WTC11 (cell line): Measurements from ENCODE around the gene LYPD6B. TPM values are rescaled to one million over a fixed set of nuclear protein-coding genes. Genes with fewer than 3 reads are reported as not detected.

Source experiments
- ATAC-seq: fragments of 200-7000 bp; cut with Tn5 transposase; 2 replicates; pipeline ENCODE4 v1.10.0; 2021; ENCODE audit warnings: mild to moderate bottlenecking, moderate library complexity
- CTCF ChIA-PET: fragments of 300-600 bp; sonication (Branson Sonifier 250); formaldehyde crosslinking; loops from one replicate; lab custom pipeline; 2021; ENCODE audit warnings: antibody characterized with exemption; lab: Charles Lee
- POLR2A ChIA-PET: fragments of 350-600 bp; sonication (Branson Sonifier 250); formaldehyde crosslinking; loops from one replicate; lab custom pipeline; 2021; ENCODE audit warnings: antibody characterized with exemption; lab: Charles Lee
- DNase-seq: peaks from one replicate; pipeline ENCODE4 v3.0.0; 2021; ENCODE audit warnings: low spot score
- H3K27ac Mint-ChIP-seq: 2 replicates; pipeline ENCODE4 v1.8.0; 2021; ENCODE audit warnings: mixed read lengths
- H3K27me3 Mint-ChIP-seq: 2 replicates; pipeline ENCODE4 v1.8.0; 2021; ENCODE audit warnings: low read depth, mild to moderate bottlenecking, moderate library complexity, mixed read lengths
- H3K36me3 Mint-ChIP-seq: 2 replicates; pipeline ENCODE4 v1.8.0; 2021; ENCODE audit warnings: mixed read lengths
- H3K4me1 Mint-ChIP-seq: 2 replicates; pipeline ENCODE4 v1.8.0; 2022; ENCODE audit warnings: mixed read lengths
- H3K4me3 Mint-ChIP-seq: 2 replicates; pipeline ENCODE4 v1.8.0; 2021; ENCODE audit warnings: mild to moderate bottlenecking, moderate library complexity, mixed read lengths
- H3K9me3 Mint-ChIP-seq: 2 replicates; pipeline ENCODE4 v1.8.0; 2021; ENCODE audit warnings: mixed read lengths
- E2F1 ChIP-seq: sonication (generic); formaldehyde crosslinking; IDR thresholded peaks from 2 replicates; pipeline ENCODE4 v1.8.0; 2022; ENCODE audit warnings: mild to moderate bottlenecking, missing genetic modification reagents
- ESRRA ChIP-seq: sonication (generic); formaldehyde crosslinking; IDR thresholded peaks from 2 replicates; pipeline ENCODE4 v1.8.1; 2022; ENCODE audit warnings: mild to moderate bottlenecking, missing genetic modification reagents, borderline replicate concordance
- FOXP4 ChIP-seq: sonication (generic); formaldehyde crosslinking; IDR thresholded peaks from 2 replicates; pipeline ENCODE4 v1.8.0; 2022; ENCODE audit warnings: mild to moderate bottlenecking, missing genetic modification reagents
- GRHL2 ChIP-seq: fragments of 250-450 bp; sonication (Bioruptor Pico); IDR thresholded peaks from 2 replicates; pipeline ENCODE4 v1.8.0; 2022; ENCODE audit warnings: mild to moderate bottlenecking, moderate library complexity; ENCODE audit not compliant: insufficient replicate concordance, severe bottlenecking
- KAT7 ChIP-seq: sonication (generic); formaldehyde crosslinking; IDR thresholded peaks from 2 replicates; pipeline ENCODE4 v1.8.1; 2023; ENCODE audit warnings: missing genetic modification reagents, mild to moderate bottlenecking, borderline replicate concordance
- NFE2L1 ChIP-seq: sonication (generic); formaldehyde crosslinking; IDR thresholded peaks from 2 replicates; pipeline ENCODE4 v1.8.1; 2023; ENCODE audit warnings: missing genetic modification reagents
- NR1H2 ChIP-seq: sonication (generic); formaldehyde crosslinking; IDR thresholded peaks from 2 replicates; pipeline ENCODE4 v1.9.0; 2021; ENCODE audit warnings: mild to moderate bottlenecking, moderate library complexity, missing genetic modification reagents
- RORB ChIP-seq: fragments of 250-450 bp; sonication (Bioruptor Pico); IDR thresholded peaks from 2 replicates; pipeline ENCODE4 v1.9.0; 2021; ENCODE audit warnings: mild to moderate bottlenecking
- SMAD3 ChIP-seq: sonication (generic); formaldehyde crosslinking; IDR thresholded peaks from 2 replicates; pipeline ENCODE4 v1.8.0; 2022; ENCODE audit warnings: missing genetic modification reagents, mild to moderate bottlenecking, borderline replicate concordance
- SMAD4 ChIP-seq: sonication (generic); formaldehyde crosslinking; IDR thresholded peaks from 2 replicates; pipeline ENCODE4 v1.8.0; 2022; ENCODE audit warnings: mild to moderate bottlenecking, missing genetic modification reagents
- SOX15 ChIP-seq: fragments of 250-450 bp; sonication (Bioruptor Pico); IDR thresholded peaks from 2 replicates; pipeline ENCODE4 v1.9.0; 2021; ENCODE audit warnings: mild to moderate bottlenecking
- STAT6 ChIP-seq: sonication (generic); formaldehyde crosslinking; conservative IDR thresholded peaks from 2 replicates; pipeline ENCODE4 v1.8.1; 2023; ENCODE audit warnings: mild to moderate bottlenecking, low read depth, missing genetic modification reagents, moderate library complexity
- TEAD4 ChIP-seq: sonication (generic); formaldehyde crosslinking; IDR thresholded peaks from 2 replicates; pipeline ENCODE4 v1.8.0; 2022; ENCODE audit warnings: mild to moderate bottlenecking, missing genetic modification reagents
- TP53 ChIP-seq: sonication (generic); formaldehyde crosslinking; IDR thresholded peaks from 2 replicates; pipeline ENCODE4 v1.8.1; 2023; ENCODE audit warnings: mild to moderate bottlenecking, missing genetic modification reagents
- USF2 ChIP-seq: sonication (generic); formaldehyde crosslinking; IDR thresholded peaks from 2 replicates; pipeline ENCODE4 v1.8.1; 2023; ENCODE audit warnings: mild to moderate bottlenecking, missing genetic modification reagents, moderate library complexity
- ZBTB21 ChIP-seq: sonication (generic); formaldehyde crosslinking; IDR thresholded peaks from 2 replicates; pipeline ENCODE4 v1.8.1; 2023; ENCODE audit warnings: mild to moderate bottlenecking, missing genetic modification reagents, borderline replicate concordance
- ZNF263 ChIP-seq: sonication (generic); formaldehyde crosslinking; IDR thresholded peaks from 2 replicates; pipeline ENCODE4 v1.8.1; 2022; ENCODE audit warnings: low read depth, mild to moderate bottlenecking, moderate library complexity, missing genetic modification reagents
- ZNF317 ChIP-seq: sonication (generic); formaldehyde crosslinking; IDR thresholded peaks from 2 replicates; pipeline ENCODE4 v1.8.1; 2023; ENCODE audit warnings: low read depth, mild to moderate bottlenecking, moderate library complexity, missing genetic modification reagents, borderline replicate concordance
- ZNF396 ChIP-seq: fragments of 250-450 bp; sonication (Bioruptor Pico); IDR thresholded peaks from 2 replicates; pipeline ENCODE4 v1.8.0; 2021; ENCODE audit warnings: mild to moderate bottlenecking, moderate library complexity, borderline replicate concordance
- ZSCAN18 ChIP-seq: fragments of 250-450 bp; sonication (Bioruptor Pico); IDR thresholded peaks from 2 replicates; pipeline ENCODE4 v2.1.2; 2022; ENCODE audit warnings: mild to moderate bottlenecking, moderate library complexity
- total RNA-seq: library from RNA; stranded (reverse); gene quantifications from 3 replicates; pipeline ENCODE4 v1.2.3, GENCODE V29; 2021
- TF ChIP-seq, protein P1 (sequence below): fragments of 250-450 bp; sonication (Bioruptor Pico); IDR thresholded peaks from 2 replicates; pipeline ENCODE4 v1.9.0; 2021; ENCODE audit warnings: mild to moderate bottlenecking

LYPD6B gene
- total RNA-seq, 1 experiment from 2014 or later, result 1.6 TPM

DNA sequence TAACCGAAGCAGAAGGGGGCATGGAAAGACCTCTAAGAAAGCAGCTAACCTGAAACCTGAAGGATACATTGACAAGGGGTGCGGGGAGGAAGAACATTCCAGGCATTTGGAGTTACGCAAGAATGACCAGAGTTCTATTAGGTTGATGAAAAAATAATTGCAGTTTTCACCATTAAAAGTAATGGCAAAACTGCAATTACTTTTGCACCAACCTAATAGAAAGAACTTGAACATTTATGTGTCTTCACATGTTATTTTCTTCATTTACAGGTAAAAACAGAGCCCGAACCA lies 110.5 kb downstream of the LYPD6B start (continued):
- no peak for TF ChIP-seq RORB

- H3K27ac Mint-ChIP-seq, result no peak overlapping the region
- CTCF ChIA-PET, result interaction anchor here (1.3 kb wide), 1 partner anchor 114 kb away, joined by 4 read pairs; the partner anchor contains the start of gene LYPD6B
- H3K4me3 Mint-ChIP-seq, result no peak overlapping the region
- ATAC-seq, result peak; percentile 70
- no peaks in the 10 kb centered on the region for H3K36me3 Mint-ChIP-seq
- POLR2A ChIA-PET, result no interaction called here
- H3K4me1 Mint-ChIP-seq, result peaks cover 8% of the 10 kb centered on the region
- no peak for TF ChIP-seq ZNF317 (CRISPR knock-in tag)
- H3K9me3 Mint-ChIP-seq, result no peaks in the 10 kb centered on the region
- DNase-seq, result no peak
- H3K27me3 Mint-ChIP-seq, result no peaks in the 10 kb centered on the region; the same call in 1 of the 2 replicates
Observed at GRCh38 chr2:149152469-149152953, 114.0 kb downstream of the LYPD6B start.

DNA sequence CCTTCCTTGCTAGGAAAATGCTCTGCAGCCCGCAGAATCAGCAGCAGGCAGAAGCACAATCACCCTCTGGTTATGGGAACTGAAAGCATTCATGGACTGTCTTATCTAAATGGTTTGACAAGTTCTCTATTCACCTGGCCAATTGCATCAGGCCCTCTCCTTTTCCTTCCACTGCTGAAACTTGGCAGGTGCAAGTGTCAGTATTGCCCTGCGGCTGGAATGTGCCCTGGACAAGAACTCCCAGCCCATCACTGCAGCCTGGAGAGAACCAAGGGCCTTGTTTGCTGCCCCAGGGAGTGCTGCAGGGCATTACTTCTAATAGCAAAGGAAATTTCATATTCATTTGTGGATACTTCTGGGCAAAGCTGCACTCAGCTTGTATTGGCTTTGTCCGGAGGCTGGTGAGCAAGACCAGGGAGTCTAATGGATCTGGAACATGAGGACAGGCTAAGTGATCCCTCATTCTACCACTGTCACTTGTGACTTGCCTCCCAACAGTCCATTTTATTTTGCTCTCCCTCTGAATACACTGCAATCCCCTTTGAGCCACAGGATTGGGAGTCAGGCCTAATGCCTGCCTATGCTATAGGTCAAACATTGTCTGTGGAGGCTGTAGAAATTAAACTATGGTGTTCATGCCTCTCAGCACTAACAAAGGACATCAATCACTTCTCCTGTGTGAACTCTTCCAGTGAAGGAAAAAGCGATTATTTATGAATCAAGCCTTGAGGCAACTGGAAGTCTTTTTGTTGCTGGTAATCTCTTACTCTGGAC lies 116.9 kb downstream of the LYPD6B start:
- POLR2A ChIA-PET, result no interaction called here
- H3K36me3 Mint-ChIP-seq, result no peaks in the 10 kb centered on the region
- no peaks in the 10 kb centered on the region for H3K9me3 Mint-ChIP-seq
- no peaks in the 10 kb centered on the region for H3K27me3 Mint-ChIP-seq
- no peak for DNase-seq
- H3K4me3 Mint-ChIP-seq, result no peak overlapping the region
- peaks cover 20% of the 10 kb centered on the region for H3K4me1 Mint-ChIP-seq
- no peak overlapping the region for H3K27ac Mint-ChIP-seq
- ATAC-seq, result no peak
- CTCF ChIA-PET, result no interaction called here
- TF ChIP-seq SMAD3 (CRISPR knock-in tag), result no peak
- TF ChIP-seq ZBTB21 (CRISPR knock-in tag), result no peak
- no peak for TF ChIP-seq USF2 (CRISPR knock-in tag)
- TF ChIP-seq ZNF263 (CRISPR knock-in tag), result no peak
- no peak for TF ChIP-seq TEAD4 (CRISPR knock-in tag)
- no peak for TF ChIP-seq ESRRA (CRISPR knock-in tag)
- TF ChIP-seq E2F1 (CRISPR knock-in tag), result no peak
- TF ChIP-seq, protein P1, sequence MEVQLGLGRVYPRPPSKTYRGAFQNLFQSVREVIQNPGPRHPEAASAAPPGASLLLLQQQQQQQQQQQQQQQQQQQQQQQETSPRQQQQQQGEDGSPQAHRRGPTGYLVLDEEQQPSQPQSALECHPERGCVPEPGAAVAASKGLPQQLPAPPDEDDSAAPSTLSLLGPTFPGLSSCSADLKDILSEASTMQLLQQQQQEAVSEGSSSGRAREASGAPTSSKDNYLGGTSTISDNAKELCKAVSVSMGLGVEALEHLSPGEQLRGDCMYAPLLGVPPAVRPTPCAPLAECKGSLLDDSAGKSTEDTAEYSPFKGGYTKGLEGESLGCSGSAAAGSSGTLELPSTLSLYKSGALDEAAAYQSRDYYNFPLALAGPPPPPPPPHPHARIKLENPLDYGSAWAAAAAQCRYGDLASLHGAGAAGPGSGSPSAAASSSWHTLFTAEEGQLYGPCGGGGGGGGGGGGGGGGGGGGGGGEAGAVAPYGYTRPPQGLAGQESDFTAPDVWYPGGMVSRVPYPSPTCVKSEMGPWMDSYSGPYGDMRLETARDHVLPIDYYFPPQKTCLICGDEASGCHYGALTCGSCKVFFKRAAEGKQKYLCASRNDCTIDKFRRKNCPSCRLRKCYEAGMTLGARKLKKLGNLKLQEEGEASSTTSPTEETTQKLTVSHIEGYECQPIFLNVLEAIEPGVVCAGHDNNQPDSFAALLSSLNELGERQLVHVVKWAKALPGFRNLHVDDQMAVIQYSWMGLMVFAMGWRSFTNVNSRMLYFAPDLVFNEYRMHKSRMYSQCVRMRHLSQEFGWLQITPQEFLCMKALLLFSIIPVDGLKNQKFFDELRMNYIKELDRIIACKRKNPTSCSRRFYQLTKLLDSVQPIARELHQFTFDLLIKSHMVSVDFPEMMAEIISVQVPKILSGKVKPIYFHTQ (CRISPR knock-in tag), result no peak
- TF ChIP-seq KAT7 (CRISPR knock-in tag), result no peak
- no peak for TF ChIP-seq FOXP4 (CRISPR knock-in tag)
- no peak for TF ChIP-seq ZSCAN18
- no peak for TF ChIP-seq GRHL2 (CRISPR knock-in tag)
- TF ChIP-seq NFE2L1 (CRISPR knock-in tag), result no peak
- TF ChIP-seq NR1H2 (CRISPR knock-in tag), result no peak
- no peak for TF ChIP-seq STAT6 (CRISPR knock-in tag)
- no peak for TF ChIP-seq ZNF396 (CRISPR knock-in tag)
- TF ChIP-seq TP53 (CRISPR knock-in tag), result no peak
- no peak for TF ChIP-seq SOX15 (CRISPR knock-in tag)
- TF ChIP-seq SMAD4, result no peak
